NCI-H446 (cell line): ENCODE results near the gene EFCAB9.

Source experiments
- DNase-seq, 2 experiments: peaks; one replicate each; lab custom pipeline; 2025; lab: John Stamatoyannopoulos, UW

EFCAB9 gene

GRCh38 chr5:172243302-172243701 lies 49.3 kb downstream of the EFCAB9 start:
- no peak for DNase-seq

GRCh38 chr5:172245046-172245445 lies 51.1 kb downstream of the EFCAB9 start:
- peak; percentile 7 to 43 for DNase-seq

- DNase-seq, result no peak
These were observed 51.7 kb downstream of the EFCAB9 start for GRCh38 chr5:172245703-172246125.

- no peak for DNase-seq
These were observed 54.7 kb downstream of the EFCAB9 start for GRCh38 chr5:172248637-172249036.

- no peak for DNase-seq
These were observed 57.4 kb downstream of the EFCAB9 start for GRCh38 chr5:172251419-172251818.

GRCh38 chr5:172252501-172252900 lies 58.5 kb downstream of the EFCAB9 start:
- DNase-seq, result no peak
